ENCODE data around the gene FGFBP1.

The FGFBP1 gene

GRCh38 chr4:15938640-15939039 lies at the start of gene FGFBP1:
Gene FGFBP1 (minus strand): TSS chr4:15938740. CDS start chr4:15936632, 2,108 bp downstream.
- DNase-seq = no peak

- DNase-seq = no peak
Measured at GRCh38 chr4:15988222-15988621, 49.7 kb upstream of the FGFBP1 start.

- DNase-seq = no peak
Measured at GRCh38 chr4:15986907-15987306, 48.4 kb upstream of the FGFBP1 start.

- DNase-seq = no peak
Measured at GRCh38 chr4:15983610-15984009, 45.1 kb upstream of the FGFBP1 start.

- DNase-seq = no peak
Measured at GRCh38 chr4:15982842-15983524, 44.4 kb upstream of the FGFBP1 start.

GRCh38 chr4:15976456-15977447 lies 38.2 kb upstream of the FGFBP1 start:
- DNase-seq = no peak

GRCh38 chr4:15971068-15971801 lies 32.7 kb upstream of the FGFBP1 start:
- DNase-seq = no peak

- DNase-seq = no peak
Measured at GRCh38 chr4:15968551-15969300, 30.2 kb upstream of the FGFBP1 start.

- DNase-seq = no peak
Measured at GRCh38 chr4:15965325-15965724, 26.8 kb upstream of the FGFBP1 start.

- DNase-seq = no peak
Measured at GRCh38 chr4:15964159-15964558, 25.6 kb upstream of the FGFBP1 start.

- peak; percentile 45 for DNase-seq
Measured at GRCh38 chr4:15963576-15963975, 25.0 kb upstream of the FGFBP1 start.

- peak; percentile 58 for DNase-seq
Measured at GRCh38 chr4:15963001-15963451, 24.5 kb upstream of the FGFBP1 start, which contains the start of gene FGFBP2. Gene FGFBP2 (minus strand): TSS chr4:15963175. CDS start chr4:15963129, 46 bp downstream.

GRCh38 chr4:15961781-15962510 lies 23.4 kb upstream of the FGFBP1 start:
- peak; percentile 28 for DNase-seq

GRCh38 chr4:15958562-15958961 lies 20.0 kb upstream of the FGFBP1 start:
- no peak for DNase-seq

- DNase-seq = peak; percentile 78
Measured at GRCh38 chr4:15956179-15956850, 17.8 kb upstream of the FGFBP1 start.

GRCh38 chr4:15955670-15956069 lies 17.1 kb upstream of the FGFBP1 start:
- no peak for DNase-seq

- no peak for DNase-seq
Measured at GRCh38 chr4:15953625-15954024, 15.1 kb upstream of the FGFBP1 start.

GRCh38 chr4:15951781-15952180 lies 13.2 kb upstream of the FGFBP1 start:
- DNase-seq = no peak

- no peak for DNase-seq
Measured at GRCh38 chr4:15948826-15949225, 10.3 kb upstream of the FGFBP1 start.

GRCh38 chr4:15947684-15948083 lies 9.1 kb upstream of the FGFBP1 start:
- no peak for DNase-seq

- no peak for DNase-seq
Measured at GRCh38 chr4:15945516-15945915, 7.0 kb upstream of the FGFBP1 start.

Measured in CD4-positive, alpha-beta T cell treated with Interleukin-15 for 1 hour (primary cell).